Endothelial cell of umbilical vein (primary cell): Measurements from ENCODE around the gene PREP.

Experiments used
- CTCF ChIP-seq, 2 donors: IDR thresholded peaks; 1 replicate in 1 of 2; 2 replicates in 1 of 2; pipeline ENCODE4 v1.5.1; 2011; ENCODE audit warnings: low read length in 2 of 2, mild to moderate bottlenecking in 2 of 2, moderate library complexity in 2 of 2, control low read depth in 1 of 2, inconsistent platforms in 1 of 2, low read depth in 1 of 2; ENCODE audit not compliant: insufficient read depth in 1 of 2; ENCODE audit errors: extremely low read depth in 1 of 2
- MAX ChIP-seq: IDR thresholded peaks from 2 replicates; pipeline ENCODE4 v1.6.1; 2011; ENCODE audit not compliant: insufficient read depth, insufficient read length
- POLR2A ChIP-seq: IDR thresholded peaks from 2 replicates; pipeline ENCODE4 v1.6.1; 2012; ENCODE audit warnings: low read depth, mild to moderate bottlenecking, control low read depth, low read length

- TF ChIP-seq CTCF (IDR thresholded peaks at IDR 0.05; ENCODE audit: extremely low read depth in 1 of 2, insufficient read depth in 1 of 2, low read depth in 1 of 2, low read length in 2 of 2) (no peak), MAX (no peak), POLR2A (no peak)
These were observed 30.1 kb downstream of the PREP start for GRCh38 chr6:105372849-105373182.
